Spleen (tissue), 7 donors: ENCODE results near the gene ACAN.

Experiments used
- POLR2A ChIP-seq, 3 donors: fragments of 450-650 bp; IDR thresholded peaks; one replicate each; pipeline ENCODE4 v1.5.1; 2017; ENCODE audit warnings: antibody characterized with exemption in 3 of 3, mild to moderate bottlenecking in 1 of 3
- TF ChIP-seq, protein P1 (sequence below), 11 experiments: fragments of 200-600 bp in 7 of 11; fragments of 450-650 bp in 4 of 11; sonication (generic) in 4 of 11; IDR thresholded peaks in 8 of 11; conservative IDR thresholded peaks in 3 of 11; 1 replicate in 7 of 11; 2 replicates in 4 of 11; pipeline versions ENCODE4 v1.4.0 to v1.8.0; 2016 to 2021; ENCODE audit warnings: antibody characterized with exemption in 11 of 11, inconsistent platforms in 4 of 11, mild to moderate bottlenecking in 1 of 11
- donor health status: DM: no; HTN: no; CAD: no; lungs with moderate emphysema.
- donor health status: DM: no; HTN: no; CAD: no.
- donor health status: DM: no; HTN: no; CAD: no.

GRCh38 chr15:88906551-88906950 lies 103.3 kb downstream of the ACAN start:
- TF ChIP-seq, protein P1, sequence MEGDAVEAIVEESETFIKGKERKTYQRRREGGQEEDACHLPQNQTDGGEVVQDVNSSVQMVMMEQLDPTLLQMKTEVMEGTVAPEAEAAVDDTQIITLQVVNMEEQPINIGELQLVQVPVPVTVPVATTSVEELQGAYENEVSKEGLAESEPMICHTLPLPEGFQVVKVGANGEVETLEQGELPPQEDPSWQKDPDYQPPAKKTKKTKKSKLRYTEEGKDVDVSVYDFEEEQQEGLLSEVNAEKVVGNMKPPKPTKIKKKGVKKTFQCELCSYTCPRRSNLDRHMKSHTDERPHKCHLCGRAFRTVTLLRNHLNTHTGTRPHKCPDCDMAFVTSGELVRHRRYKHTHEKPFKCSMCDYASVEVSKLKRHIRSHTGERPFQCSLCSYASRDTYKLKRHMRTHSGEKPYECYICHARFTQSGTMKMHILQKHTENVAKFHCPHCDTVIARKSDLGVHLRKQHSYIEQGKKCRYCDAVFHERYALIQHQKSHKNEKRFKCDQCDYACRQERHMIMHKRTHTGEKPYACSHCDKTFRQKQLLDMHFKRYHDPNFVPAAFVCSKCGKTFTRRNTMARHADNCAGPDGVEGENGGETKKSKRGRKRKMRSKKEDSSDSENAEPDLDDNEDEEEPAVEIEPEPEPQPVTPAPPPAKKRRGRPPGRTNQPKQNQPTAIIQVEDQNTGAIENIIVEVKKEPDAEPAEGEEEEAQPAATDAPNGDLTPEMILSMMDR (IDR thresholded peaks at IDR 0.05 in 8 of 11, conservative IDR thresholded peaks at IDR 0.05 in 3 of 11): no peak
- no peak for TF ChIP-seq POLR2A (IDR thresholded peaks at IDR 0.05)
